ENCODE data around the gene OR1K1. TPM values are rescaled to one million over a fixed set of nuclear protein-coding genes. Genes with fewer than 3 reads are reported as not detected.
"Not testable (repeated sequence)": the region's sequence is repeated elsewhere in the genome, so short reads cannot be mapped to it uniquely, and the experiment has no call there.

Gene OR1K1
- total RNA-seq, 1 donor from 2014 or later, result not detected

GRCh38 chr9:122835313-122835731 is 35.4 kb downstream of the OR1K1 start:
- Mint-ChIP-seq H3K27ac (no peak overlapping the region), H3K4me1 (ENCODE audit: low read depth) (no peaks in the 10 kb centered on the region), H3K9me3 (ENCODE audit: low read depth) (peaks cover 2% of the 10 kb centered on the region), H3K36me3 (ENCODE audit: insufficient read depth) (no peaks in the 10 kb centered on the region), H3K27me3 (peaks cover 6% of the 10 kb centered on the region), H3K4me3 (ENCODE audit: low read depth) (no peak overlapping the region)
- TF ChIP-seq, protein P1, sequence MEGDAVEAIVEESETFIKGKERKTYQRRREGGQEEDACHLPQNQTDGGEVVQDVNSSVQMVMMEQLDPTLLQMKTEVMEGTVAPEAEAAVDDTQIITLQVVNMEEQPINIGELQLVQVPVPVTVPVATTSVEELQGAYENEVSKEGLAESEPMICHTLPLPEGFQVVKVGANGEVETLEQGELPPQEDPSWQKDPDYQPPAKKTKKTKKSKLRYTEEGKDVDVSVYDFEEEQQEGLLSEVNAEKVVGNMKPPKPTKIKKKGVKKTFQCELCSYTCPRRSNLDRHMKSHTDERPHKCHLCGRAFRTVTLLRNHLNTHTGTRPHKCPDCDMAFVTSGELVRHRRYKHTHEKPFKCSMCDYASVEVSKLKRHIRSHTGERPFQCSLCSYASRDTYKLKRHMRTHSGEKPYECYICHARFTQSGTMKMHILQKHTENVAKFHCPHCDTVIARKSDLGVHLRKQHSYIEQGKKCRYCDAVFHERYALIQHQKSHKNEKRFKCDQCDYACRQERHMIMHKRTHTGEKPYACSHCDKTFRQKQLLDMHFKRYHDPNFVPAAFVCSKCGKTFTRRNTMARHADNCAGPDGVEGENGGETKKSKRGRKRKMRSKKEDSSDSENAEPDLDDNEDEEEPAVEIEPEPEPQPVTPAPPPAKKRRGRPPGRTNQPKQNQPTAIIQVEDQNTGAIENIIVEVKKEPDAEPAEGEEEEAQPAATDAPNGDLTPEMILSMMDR (IDR thresholded peaks at IDR 0.05; ENCODE audit: unreplicated experiment), result no peak
- no peak for DNase-seq (ENCODE audit: low spot score, unreplicated experiment)

DNA sequence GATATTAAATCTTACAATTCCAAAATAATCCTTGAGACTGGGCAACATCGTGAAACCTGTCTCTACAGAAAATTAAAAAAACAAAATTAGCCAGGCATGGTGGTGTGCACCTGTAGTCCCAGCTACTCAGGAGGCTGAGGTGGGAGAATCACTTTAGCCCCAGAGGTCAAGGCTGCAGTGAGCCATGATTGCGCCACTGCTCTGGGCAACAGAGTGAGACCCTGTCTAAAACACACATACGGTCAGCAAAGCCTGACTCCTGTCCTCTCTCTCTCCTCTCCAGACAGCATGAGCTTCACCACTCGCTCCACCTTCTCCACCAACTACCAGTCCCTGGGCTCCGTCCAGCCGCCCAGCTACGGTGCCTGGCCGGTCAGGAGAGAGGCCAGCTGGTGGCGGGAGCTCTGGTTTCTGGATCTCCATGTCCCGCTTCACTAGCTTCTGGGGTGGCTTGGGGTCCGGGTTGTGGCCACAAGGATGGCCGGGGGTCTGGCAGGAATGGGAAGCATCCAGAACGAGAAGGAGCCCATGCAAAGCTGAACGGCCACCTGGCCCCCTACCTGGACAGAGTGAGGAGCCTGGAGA is 37.4 kb downstream of the OR1K1 start:
- peaks cover 2% of the 10 kb centered on the region for H3K9me3 Mint-ChIP-seq (ENCODE audit: low read depth)
- no peak overlapping the region for H3K4me3 Mint-ChIP-seq (ENCODE audit: low read depth)
- H3K27me3 Mint-ChIP-seq, result peaks cover 6% of the 10 kb centered on the region
- no peak for DNase-seq (ENCODE audit: low spot score, unreplicated experiment)
- TF ChIP-seq, protein P1 (IDR thresholded peaks at IDR 0.05; ENCODE audit: unreplicated experiment), result no peak
- H3K4me1 Mint-ChIP-seq (ENCODE audit: low read depth), result no peaks in the 10 kb centered on the region
- no peaks in the 10 kb centered on the region for H3K36me3 Mint-ChIP-seq (ENCODE audit: insufficient read depth)
- H3K27ac Mint-ChIP-seq, result no peak overlapping the region

DNA sequence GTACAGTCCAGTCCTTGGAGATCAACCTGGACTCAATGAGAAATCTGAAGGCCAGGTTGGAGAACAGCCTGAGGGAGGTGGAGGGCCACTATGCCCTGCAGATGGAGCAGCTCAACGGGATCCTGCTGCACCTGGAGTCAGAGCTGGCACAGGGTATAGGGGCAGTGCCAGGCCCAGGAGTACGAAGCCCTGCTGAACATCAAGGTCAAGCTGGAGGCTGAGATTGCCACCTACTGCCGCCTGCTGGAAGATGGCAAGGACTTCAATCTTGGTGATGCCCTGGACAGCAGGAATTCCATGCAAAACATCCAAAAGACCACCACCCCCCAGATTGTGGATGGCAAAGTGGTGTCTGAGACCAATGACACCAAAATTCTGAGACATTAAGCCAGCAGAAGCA is 38.5 kb downstream of the OR1K1 start:
- not testable (repeated sequence) for H3K27ac Mint-ChIP-seq; H3K36me3 Mint-ChIP-seq (ENCODE audit: insufficient read depth); H3K9me3 Mint-ChIP-seq (ENCODE audit: low read depth); H3K4me1 Mint-ChIP-seq (ENCODE audit: low read depth); H3K27me3 Mint-ChIP-seq; H3K4me3 Mint-ChIP-seq (ENCODE audit: low read depth); DNase-seq (ENCODE audit: low spot score, unreplicated experiment)

- Mint-ChIP-seq H3K27ac (peak overlapping the region; percentile 12), H3K4me1 (ENCODE audit: low read depth) (no peaks in the 10 kb centered on the region), H3K27me3 (peaks cover 6% of the 10 kb centered on the region), H3K4me3 (ENCODE audit: low read depth) (no peak overlapping the region), H3K9me3 (ENCODE audit: low read depth) (peaks cover 2% of the 10 kb centered on the region), H3K36me3 (ENCODE audit: insufficient read depth) (peaks cover 2% of the 10 kb centered on the region)
- no peak for DNase-seq (ENCODE audit: low spot score, unreplicated experiment)
- TF ChIP-seq, protein P1 (IDR thresholded peaks at IDR 0.05; ENCODE audit: unreplicated experiment), result no peak
Observed at GRCh38 chr9:122841501-122841900, 41.6 kb downstream of the OR1K1 start.

DNA sequence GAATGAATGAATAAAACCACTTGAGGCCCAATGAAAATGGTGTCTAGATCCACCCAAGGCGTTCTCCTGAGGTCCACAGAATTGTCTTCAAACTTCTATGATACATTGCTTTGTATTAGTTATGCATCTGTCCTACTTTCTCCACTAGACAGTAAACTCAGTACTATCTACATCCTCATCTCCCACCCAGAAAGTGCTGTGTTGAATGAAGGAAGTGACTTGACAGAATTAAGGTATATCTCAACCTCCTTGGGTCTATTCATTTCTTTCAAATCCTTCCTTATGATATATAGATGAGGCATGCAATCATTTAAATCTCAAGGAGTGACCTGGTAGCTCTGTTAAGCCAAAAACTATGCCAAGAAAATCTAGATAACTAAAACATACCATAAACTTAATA is 44.2 kb downstream of the OR1K1 start:
- Mint-ChIP-seq H3K27me3 (peaks cover 6% of the 10 kb centered on the region), H3K27ac (peak overlapping the region; percentile 6), H3K4me3 (ENCODE audit: low read depth) (no peak overlapping the region), H3K36me3 (ENCODE audit: insufficient read depth) (peaks cover 10% of the 10 kb centered on the region), H3K9me3 (ENCODE audit: low read depth) (peaks cover 2% of the 10 kb centered on the region), H3K4me1 (ENCODE audit: low read depth) (no peaks in the 10 kb centered on the region)
- no peak for DNase-seq (ENCODE audit: low spot score, unreplicated experiment)
- TF ChIP-seq, protein P1 (IDR thresholded peaks at IDR 0.05; ENCODE audit: unreplicated experiment), result no peak

GRCh38 chr9:122845116-122845515 is 45.2 kb downstream of the OR1K1 start:
- no peak for DNase-seq (ENCODE audit: low spot score, unreplicated experiment)
- Mint-ChIP-seq H3K4me3 (ENCODE audit: low read depth) (no peak overlapping the region), H3K27me3 (no peaks in the 10 kb centered on the region), H3K9me3 (ENCODE audit: low read depth) (no peaks in the 10 kb centered on the region), H3K4me1 (ENCODE audit: low read depth) (no peaks in the 10 kb centered on the region), H3K27ac (no peak overlapping the region), H3K36me3 (ENCODE audit: insufficient read depth) (peaks cover 14% of the 10 kb centered on the region)
- TF ChIP-seq, protein P1 (IDR thresholded peaks at IDR 0.05; ENCODE audit: unreplicated experiment), result no peak

Data from progenitor cell of endocrine pancreas (in vitro differentiated cells).